ENCODE data around the gene POLN. TPM values are rescaled to one million over a fixed set of nuclear protein-coding genes. Genes with fewer than 3 reads are reported as not detected.
A peak's percentile ranks its signal among the peaks of the same experiment; 100 is the strongest.

Gene POLN
- total and polyA plus RNA-seq, 9 donors: 1.5 to 4.8 (median 2.2) TPM

DNA sequence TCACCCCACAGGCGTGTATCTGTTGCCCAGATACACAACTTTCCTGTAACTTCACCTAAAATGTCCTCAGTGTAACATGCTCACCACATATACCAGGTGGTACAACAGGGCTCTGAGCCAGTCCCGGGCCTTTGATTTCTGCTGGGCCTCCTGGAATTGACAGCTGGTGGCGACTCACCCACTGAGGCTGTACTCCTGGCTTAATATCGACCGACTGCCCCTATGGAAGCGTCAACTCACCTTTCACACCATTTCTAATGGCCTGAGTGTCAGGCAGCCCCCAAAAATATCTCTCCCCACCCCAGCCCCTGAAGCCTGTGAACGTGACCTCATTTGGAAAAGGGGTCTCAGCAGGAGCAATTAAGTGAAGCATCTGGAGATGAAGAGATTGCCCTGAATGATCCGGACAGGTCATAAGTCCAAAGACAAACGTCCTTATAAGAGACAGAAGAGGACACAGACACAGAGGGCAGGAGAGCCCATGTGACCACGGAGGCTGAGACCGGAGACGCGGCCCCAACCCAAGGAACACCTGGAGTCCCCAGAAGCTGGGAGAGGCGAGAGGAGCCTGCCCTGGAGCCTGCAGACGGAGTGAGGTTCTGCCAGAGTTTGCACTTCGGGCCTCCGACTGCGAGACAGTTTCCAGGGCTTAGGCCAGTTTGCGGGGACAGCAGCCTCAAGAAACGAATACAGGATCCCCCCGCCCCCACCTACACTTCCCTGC, 32.6 kb upstream of the POLN start:
- Histone ChIP-seq H3K27ac (ENCODE audit: low read length) (no peak overlapping the region), H3K9me3 (replicated peaks; ENCODE audit: control insufficient read depth, low read depth, low read length) (no peaks in the 10 kb centered on the region), H3K4me3 (ENCODE audit: low read length) (no peak overlapping the region), H3K36me3 (ENCODE audit: control insufficient read depth, insufficient read depth, low read length) (no peaks in the 10 kb centered on the region), H3K4me1 (ENCODE audit: control insufficient read depth, insufficient read depth, low read length) (peaks cover 5% of the 10 kb centered on the region), H3K27me3 (ENCODE audit: control insufficient read depth, insufficient read depth, low read length) (no peaks in the 10 kb centered on the region)
- DNase-seq: no peak
- WGBS (ENCODE audit: insufficient coverage): 60% methylated on average over 16 of the region's 21 CpGs

DNA sequence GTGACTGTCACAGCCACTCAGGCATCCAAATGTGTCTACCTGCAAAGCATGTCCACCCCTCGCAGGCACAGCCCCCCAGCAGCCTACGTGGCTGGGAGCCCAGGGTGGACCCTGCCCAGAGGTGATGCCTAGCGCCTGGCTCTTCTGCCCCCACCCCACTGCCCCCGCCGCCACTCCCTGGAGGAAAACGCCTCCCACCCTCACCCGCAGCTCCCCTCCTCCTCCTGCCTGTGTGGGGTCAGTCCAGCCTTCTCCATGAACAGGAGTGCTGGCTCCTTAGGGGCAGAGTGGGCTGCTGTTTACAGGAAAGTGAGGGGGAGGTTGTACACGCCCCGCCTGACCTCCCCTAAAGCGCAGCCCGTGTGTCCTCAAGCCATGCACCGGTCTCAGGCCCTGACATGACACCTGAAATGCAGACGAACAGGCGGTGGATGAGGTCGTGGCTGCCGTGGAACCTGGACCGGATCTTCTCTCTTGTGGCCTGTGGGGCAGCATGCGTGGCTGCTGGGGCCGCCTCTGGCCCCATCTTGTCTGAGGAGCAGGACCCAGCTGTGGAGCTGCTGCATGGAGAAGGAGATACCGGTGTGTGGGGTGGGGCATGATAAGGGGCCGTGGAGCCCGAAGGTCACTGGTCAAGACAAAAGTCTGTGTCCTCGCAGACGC, 31.9 kb upstream of the POLN start:
- Histone ChIP-seq H3K27ac (ENCODE audit: low read length) (no peak overlapping the region), H3K36me3 (ENCODE audit: control insufficient read depth, insufficient read depth, low read length) (no peaks in the 10 kb centered on the region), H3K4me1 (ENCODE audit: control insufficient read depth, insufficient read depth, low read length) (peaks cover 11% of the 10 kb centered on the region), H3K27me3 (ENCODE audit: control insufficient read depth, insufficient read depth, low read length) (no peaks in the 10 kb centered on the region), H3K4me3 (ENCODE audit: low read length) (no peak overlapping the region), H3K9me3 (replicated peaks; ENCODE audit: control insufficient read depth, low read depth, low read length) (no peaks in the 10 kb centered on the region)
- 72% methylated on average over 16 of the region's 24 CpGs for WGBS (ENCODE audit: insufficient coverage)
- DNase-seq: no peak

DNA sequence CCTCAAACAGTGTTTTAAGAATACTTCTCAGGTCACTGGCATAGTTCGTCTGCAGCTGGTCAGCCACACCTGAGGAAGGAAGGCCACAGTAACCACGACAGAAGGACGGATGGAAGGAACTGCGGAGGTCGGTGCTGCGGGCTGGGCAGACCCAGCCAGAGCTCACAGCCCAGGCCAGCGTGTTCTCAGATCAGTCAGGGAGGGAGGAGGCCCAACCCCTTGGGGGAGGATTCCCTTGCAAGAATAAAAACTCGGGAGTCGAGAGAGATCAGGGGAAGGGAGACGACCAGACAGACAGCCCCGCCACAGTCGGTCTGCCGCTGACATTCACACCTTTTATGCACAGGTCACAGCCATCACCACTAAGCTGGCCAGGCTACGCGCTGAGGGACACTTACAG, 31.3 kb upstream of the POLN start:
- no peaks in the 10 kb centered on the region for H3K9me3 ChIP-seq (replicated peaks; ENCODE audit: control insufficient read depth, low read depth, low read length)
- peaks cover 17% of the 10 kb centered on the region for H3K4me1 ChIP-seq (ENCODE audit: control insufficient read depth, insufficient read depth, low read length)
- H3K36me3 ChIP-seq (ENCODE audit: control insufficient read depth, insufficient read depth, low read length): no peaks in the 10 kb centered on the region
- H3K4me3 ChIP-seq (ENCODE audit: low read length): no peak overlapping the region
- no peak for DNase-seq
- no peak overlapping the region for H3K27ac ChIP-seq (ENCODE audit: low read length)
- WGBS (ENCODE audit: insufficient coverage): 71% methylated on average over 11 of the region's 15 CpGs
- H3K27me3 ChIP-seq (ENCODE audit: control insufficient read depth, insufficient read depth, low read length): no peaks in the 10 kb centered on the region

DNA sequence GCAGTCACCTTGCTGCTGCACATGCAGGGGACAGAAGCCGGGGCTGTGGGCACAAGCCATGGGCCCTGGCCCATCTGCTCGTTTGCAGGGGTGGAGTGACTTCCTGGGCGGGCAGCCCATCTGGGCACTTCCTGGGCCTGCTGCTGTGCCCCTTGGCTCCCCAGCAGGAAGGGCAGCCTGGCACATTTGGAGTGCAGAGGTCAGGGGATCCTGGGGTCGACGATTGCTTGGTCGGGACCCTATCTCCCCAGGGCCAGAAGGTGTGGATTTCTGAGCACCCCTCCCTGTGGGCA, 30.9 kb upstream of the POLN start:
- H3K27me3 ChIP-seq (ENCODE audit: control insufficient read depth, insufficient read depth, low read length): no peaks in the 10 kb centered on the region
- no peaks in the 10 kb centered on the region for H3K36me3 ChIP-seq (ENCODE audit: control insufficient read depth, insufficient read depth, low read length)
- no peak overlapping the region for H3K4me3 ChIP-seq (ENCODE audit: low read length)
- peaks cover 18% of the 10 kb centered on the region for H3K4me1 ChIP-seq (ENCODE audit: control insufficient read depth, insufficient read depth, low read length)
- no peak overlapping the region for H3K27ac ChIP-seq (ENCODE audit: low read length)
- no peak for DNase-seq
- no peaks in the 10 kb centered on the region for H3K9me3 ChIP-seq (replicated peaks; ENCODE audit: control insufficient read depth, low read depth, low read length)
- 77% methylated on average over 4 of the region's 6 CpGs for WGBS (ENCODE audit: insufficient coverage)

DNA sequence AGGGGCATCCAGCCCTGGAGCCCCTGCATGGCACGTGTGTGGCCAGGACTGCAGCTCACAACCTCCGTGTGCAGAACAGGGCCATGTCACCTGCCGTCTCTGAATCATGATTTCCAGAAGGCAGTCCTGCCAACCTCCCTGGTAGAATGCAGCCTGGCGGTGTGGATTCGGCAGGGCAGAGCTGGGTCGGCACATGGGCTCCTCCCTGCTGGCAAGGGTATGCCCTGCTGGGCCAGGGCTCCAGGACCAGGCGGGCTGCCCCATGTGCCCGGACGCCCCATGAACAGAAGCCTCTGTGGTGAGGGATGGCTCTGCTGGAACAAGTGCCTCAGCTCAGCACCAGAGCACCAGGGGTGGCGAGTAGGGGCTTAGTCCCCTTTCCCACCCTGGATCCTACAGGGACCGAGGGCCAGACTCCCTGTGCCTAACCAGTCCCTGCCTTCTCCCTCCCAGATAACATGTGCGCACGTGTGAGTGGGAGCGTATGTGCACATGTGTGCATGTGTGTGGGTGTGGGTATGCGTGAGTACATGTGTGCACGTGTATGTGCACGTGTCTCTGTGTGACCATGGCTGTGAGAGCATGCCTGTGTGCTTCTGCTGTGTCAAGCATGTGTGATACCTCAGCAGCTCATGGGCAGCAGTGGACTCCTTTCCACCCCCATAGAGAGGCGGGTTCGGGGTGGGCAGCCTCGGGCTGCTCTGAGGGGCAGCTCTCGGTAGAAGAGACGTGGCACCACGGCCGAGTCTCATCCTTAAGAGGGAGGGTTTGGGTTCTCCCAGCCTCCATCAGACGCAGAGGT, 30.3 kb upstream of the POLN start:
- Histone ChIP-seq H3K4me1 (ENCODE audit: control insufficient read depth, insufficient read depth, low read length) (peaks cover 18% of the 10 kb centered on the region), H3K36me3 (ENCODE audit: control insufficient read depth, insufficient read depth, low read length) (no peaks in the 10 kb centered on the region), H3K27me3 (ENCODE audit: control insufficient read depth, insufficient read depth, low read length) (no peaks in the 10 kb centered on the region), H3K9me3 (replicated peaks; ENCODE audit: control insufficient read depth, low read depth, low read length) (no peaks in the 10 kb centered on the region), H3K4me3 (ENCODE audit: low read length) (no peak overlapping the region), H3K27ac (ENCODE audit: low read length) (no peak overlapping the region)
- DNase-seq: no peak
- WGBS (ENCODE audit: insufficient coverage): 84% methylated on average over 13 of the region's 25 CpGs

DNA sequence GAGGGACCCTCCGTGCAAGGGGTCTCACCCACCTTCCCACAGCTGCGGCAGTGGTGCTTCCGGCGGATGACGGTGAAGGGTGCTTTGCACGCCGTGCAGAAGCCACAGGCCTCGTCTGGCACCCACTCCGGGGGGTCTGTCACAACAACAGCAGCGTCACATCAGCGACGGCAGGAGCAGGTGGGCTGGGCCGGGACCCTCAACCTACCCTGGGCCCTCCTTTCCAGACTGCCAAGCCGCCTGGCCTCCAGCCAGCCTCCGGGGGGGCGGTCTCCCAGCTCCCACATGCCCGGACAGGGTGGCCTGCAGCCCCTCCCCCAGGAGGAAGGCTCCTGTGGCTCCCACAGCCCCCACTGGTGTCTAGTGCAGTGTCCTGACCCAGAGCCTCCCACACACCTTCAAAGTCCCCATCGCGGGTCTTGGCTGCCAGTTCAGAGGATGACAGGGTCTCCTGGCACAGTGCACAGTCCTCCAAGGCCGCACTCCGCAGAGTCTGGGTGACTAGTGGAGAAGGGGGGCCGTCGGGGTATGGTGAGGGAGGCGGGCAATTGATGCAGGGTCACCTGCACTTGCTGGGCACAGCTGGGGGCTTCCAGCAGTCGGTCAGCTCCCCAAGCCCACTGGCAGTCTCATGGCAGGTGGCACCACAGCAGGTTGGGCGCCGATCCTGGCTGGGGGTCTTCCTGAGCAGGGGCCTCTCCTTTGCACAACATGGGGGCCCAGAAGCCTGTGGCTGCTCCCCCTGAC, 29.5 kb upstream of the POLN start:
- H3K4me1 ChIP-seq (ENCODE audit: control insufficient read depth, insufficient read depth, low read length): peaks cover 24% of the 10 kb centered on the region
- H3K36me3 ChIP-seq (ENCODE audit: control insufficient read depth, insufficient read depth, low read length): no peaks in the 10 kb centered on the region
- no peaks in the 10 kb centered on the region for H3K27me3 ChIP-seq (ENCODE audit: control insufficient read depth, insufficient read depth, low read length)
- DNase-seq: no peak
- 81% methylated on average over 26 of the region's 27 CpGs for WGBS (ENCODE audit: insufficient coverage)
- H3K4me3 ChIP-seq (ENCODE audit: low read length): no peak overlapping the region
- no peaks in the 10 kb centered on the region for H3K9me3 ChIP-seq (replicated peaks; ENCODE audit: control insufficient read depth, low read depth, low read length)
- H3K27ac ChIP-seq (ENCODE audit: low read length): no peak overlapping the region

DNA sequence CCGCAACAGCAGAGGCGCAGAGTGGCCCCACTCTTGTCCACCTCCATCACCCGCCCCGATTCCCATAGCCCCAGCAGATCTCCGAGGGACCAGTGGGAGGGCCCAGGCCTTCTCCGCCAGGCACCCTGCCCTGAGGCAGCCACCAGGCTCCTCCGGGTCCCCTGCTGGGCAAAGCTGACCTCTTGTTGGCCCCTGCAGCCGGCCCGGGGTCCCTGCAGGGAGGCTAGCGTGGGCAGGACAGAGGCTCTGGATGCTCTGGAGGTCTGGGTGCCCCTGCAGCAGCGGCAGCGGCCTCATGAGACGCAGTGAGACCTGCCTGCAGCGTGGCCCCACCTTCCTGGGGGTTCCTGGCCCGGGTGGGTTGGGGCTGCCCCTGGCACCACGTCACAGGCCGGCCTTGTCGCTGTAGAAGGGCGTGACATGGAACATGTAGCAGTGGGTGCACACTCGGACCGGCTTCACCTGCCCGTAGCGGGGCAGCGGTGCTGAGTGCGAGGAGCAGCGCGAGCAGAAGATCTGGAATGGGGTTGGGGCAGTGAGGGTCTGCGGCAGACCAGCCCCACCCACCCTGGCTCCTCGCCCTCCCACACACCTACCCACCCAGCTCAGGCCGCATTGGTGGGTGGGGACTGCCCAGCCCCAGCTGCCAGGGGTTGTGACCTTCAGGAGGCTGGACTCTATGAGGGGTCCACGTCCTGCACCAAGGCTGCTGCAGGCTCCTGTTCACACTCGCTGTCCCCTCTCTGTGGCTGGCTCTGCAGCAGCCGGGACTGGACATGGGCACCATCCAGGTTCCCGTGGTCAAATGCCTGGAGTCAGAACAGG, 28.6 kb upstream of the POLN start:
- 82% methylated on average over 28 of the region's 34 CpGs for WGBS (ENCODE audit: insufficient coverage)
- Histone ChIP-seq H3K9me3 (replicated peaks; ENCODE audit: control insufficient read depth, low read depth, low read length) (no peaks in the 10 kb centered on the region), H3K27me3 (ENCODE audit: control insufficient read depth, insufficient read depth, low read length) (no peaks in the 10 kb centered on the region), H3K4me3 (ENCODE audit: low read length) (no peak overlapping the region), H3K27ac (ENCODE audit: low read length) (no peak overlapping the region), H3K4me1 (ENCODE audit: control insufficient read depth, insufficient read depth, low read length) (peaks cover 31% of the 10 kb centered on the region), H3K36me3 (ENCODE audit: control insufficient read depth, insufficient read depth, low read length) (no peaks in the 10 kb centered on the region)
- DNase-seq: no peak

DNA sequence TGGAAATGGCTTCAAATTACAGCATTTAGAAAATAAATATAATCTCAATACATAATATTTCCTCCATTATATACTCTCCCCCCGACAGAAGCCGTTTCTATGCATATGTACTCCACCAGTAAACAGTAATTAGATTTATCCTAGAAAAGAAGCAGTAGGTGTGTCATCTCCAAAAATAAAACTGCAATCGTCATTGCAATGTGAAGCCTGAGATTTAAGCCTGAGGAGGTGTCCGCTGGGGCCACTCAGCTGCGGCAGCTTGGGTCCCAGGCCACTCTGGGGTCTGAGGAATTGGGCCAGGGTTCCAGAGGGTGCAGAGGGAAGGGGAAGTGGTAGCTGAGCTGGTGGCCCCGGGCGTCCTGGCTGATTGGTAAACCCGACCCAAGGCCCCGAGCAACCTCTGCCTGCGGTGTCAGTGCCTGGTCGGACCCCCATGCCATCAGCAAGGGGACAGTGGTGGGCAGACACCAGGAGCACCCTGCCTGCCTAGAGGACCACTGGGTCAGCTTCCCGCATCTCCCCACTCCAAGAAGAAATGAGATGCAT, 27.8 kb upstream of the POLN start:
- Histone ChIP-seq H3K9me3 (replicated peaks; ENCODE audit: control insufficient read depth, low read depth, low read length) (no peaks in the 10 kb centered on the region), H3K4me3 (ENCODE audit: low read length) (no peak overlapping the region), H3K27ac (ENCODE audit: low read length) (no peak overlapping the region), H3K36me3 (ENCODE audit: control insufficient read depth, insufficient read depth, low read length) (no peaks in the 10 kb centered on the region), H3K4me1 (ENCODE audit: control insufficient read depth, insufficient read depth, low read length) (peaks cover 39% of the 10 kb centered on the region), H3K27me3 (ENCODE audit: control insufficient read depth, insufficient read depth, low read length) (no peaks in the 10 kb centered on the region)
- DNase-seq: peak; percentile 54
- 69% methylated on average over 8 of the region's 12 CpGs for WGBS (ENCODE audit: insufficient coverage)

DNA sequence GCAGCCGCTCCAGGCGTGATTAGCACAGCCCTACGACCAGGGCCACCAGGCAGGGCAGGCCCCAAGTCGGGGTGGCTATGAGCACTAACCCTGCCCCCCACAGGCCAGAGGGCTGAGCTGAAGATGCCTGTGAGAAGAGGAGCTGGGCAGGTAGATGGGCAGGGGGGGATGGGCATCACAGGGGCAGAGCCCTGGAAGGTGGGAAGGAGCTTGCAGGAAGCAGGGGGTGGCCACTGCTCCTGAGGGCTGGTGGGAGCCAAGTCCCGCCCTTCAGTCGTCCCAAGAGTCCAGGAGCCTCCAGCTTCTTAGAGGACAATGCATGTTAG, 27.2 kb upstream of the POLN start:
- H3K36me3 ChIP-seq (ENCODE audit: control insufficient read depth, insufficient read depth, low read length): no peaks in the 10 kb centered on the region
- no peak overlapping the region for H3K4me3 ChIP-seq (ENCODE audit: low read length)
- H3K9me3 ChIP-seq (replicated peaks; ENCODE audit: control insufficient read depth, low read depth, low read length): no peaks in the 10 kb centered on the region
- 48% methylated on average over 3 of the region's 6 CpGs for WGBS (ENCODE audit: insufficient coverage)
- no peak overlapping the region for H3K27ac ChIP-seq (ENCODE audit: low read length)
- H3K4me1 ChIP-seq (ENCODE audit: control insufficient read depth, insufficient read depth, low read length): peaks cover 44% of the 10 kb centered on the region
- H3K27me3 ChIP-seq (ENCODE audit: control insufficient read depth, insufficient read depth, low read length): no peaks in the 10 kb centered on the region
- no peak for DNase-seq
